ENCODE results near the gene BAHCC1.
"Not testable (repeated sequence)": the region's sequence is repeated elsewhere in the genome, so short reads cannot be mapped to it uniquely, and the experiment has no call there.

BAHCC1 gene

GRCh38 chr17:81394921-81395599 is at the start of gene BAHCC1:
BAHCC1 (plus strand) TSS chr17:81395457; CDS start chr17:81399740, 4,283 bp downstream.
- no peaks in the 10 kb centered on the region for H3K36me3 ChIP-seq (ENCODE audit: control insufficient read depth, insufficient read depth, low read length, severe bottlenecking)
- peak; percentile 100 for DNase-seq (ENCODE audit: low read depth)
- no peaks in the 10 kb centered on the region for H3K9me3 ChIP-seq (ENCODE audit: control insufficient read depth, low read length)
- peak within 1 kb of the TSS; percentile 90 for H3K4me3 ChIP-seq (ENCODE audit: low read length)
- H3K9ac ChIP-seq (ENCODE audit: low read length) = peak within 1 kb of the TSS; percentile 97
- no peaks in the 10 kb centered on the region for H3K27me3 ChIP-seq (replicated peaks; ENCODE audit: control insufficient read depth, insufficient read depth, low read length)
- H3K4me1 ChIP-seq (ENCODE audit: control insufficient read depth, insufficient read depth, low read length) = peaks cover 29% of the 10 kb centered on the region

- peak overlapping the region; percentile 92 for H3K9ac ChIP-seq (ENCODE audit: low read length)
- peak; percentile 99 for DNase-seq (ENCODE audit: low read depth)
- no peaks in the 10 kb centered on the region for H3K27me3 ChIP-seq (replicated peaks; ENCODE audit: control insufficient read depth, insufficient read depth, low read length)
Observed at GRCh38 chr17:81346090-81346907, 49.0 kb upstream of the BAHCC1 start.

GRCh38 chr17:81346908-81347349 is 48.3 kb upstream of the BAHCC1 start:
- H3K9me3 ChIP-seq (ENCODE audit: control insufficient read depth, low read length) = no peaks in the 10 kb centered on the region
- peaks cover 9% of the 10 kb centered on the region for H3K4me1 ChIP-seq (ENCODE audit: control insufficient read depth, insufficient read depth, low read length)
- no peaks in the 10 kb centered on the region for H3K36me3 ChIP-seq (ENCODE audit: control insufficient read depth, insufficient read depth, low read length, severe bottlenecking)
- H3K4me3 ChIP-seq (ENCODE audit: low read length) = peak overlapping the region; percentile 88
- H3K27me3 ChIP-seq (replicated peaks; ENCODE audit: control insufficient read depth, insufficient read depth, low read length) = no peaks in the 10 kb centered on the region
- peak overlapping the region; percentile 92 for H3K9ac ChIP-seq (ENCODE audit: low read length)
- DNase-seq (ENCODE audit: low read depth) = no peak

More at GRCh38 chr17:81346090-81346907, 49.0 kb upstream of the BAHCC1 start:
- Histone ChIP-seq H3K4me3 (ENCODE audit: low read length) (peak overlapping the region; percentile 88), H3K9me3 (ENCODE audit: control insufficient read depth, low read length) (no peaks in the 10 kb centered on the region), H3K36me3 (ENCODE audit: control insufficient read depth, insufficient read depth, low read length, severe bottlenecking) (no peaks in the 10 kb centered on the region), H3K4me1 (ENCODE audit: control insufficient read depth, insufficient read depth, low read length) (peaks cover 11% of the 10 kb centered on the region)

- H3K4me1 ChIP-seq (ENCODE audit: control insufficient read depth, insufficient read depth, low read length) = peaks cover 9% of the 10 kb centered on the region
- H3K9me3 ChIP-seq (ENCODE audit: control insufficient read depth, low read length) = no peaks in the 10 kb centered on the region
- no peaks in the 10 kb centered on the region for H3K36me3 ChIP-seq (ENCODE audit: control insufficient read depth, insufficient read depth, low read length, severe bottlenecking)
- H3K9ac ChIP-seq (ENCODE audit: low read length) = peak overlapping the region; percentile 92
- no peaks in the 10 kb centered on the region for H3K27me3 ChIP-seq (replicated peaks; ENCODE audit: control insufficient read depth, insufficient read depth, low read length)
- DNase-seq (ENCODE audit: low read depth) = no peak
- H3K4me3 ChIP-seq (ENCODE audit: low read length) = no peak overlapping the region
Observed at GRCh38 chr17:81347437-81347836, 47.8 kb upstream of the BAHCC1 start.

GRCh38 chr17:81348097-81349055 is 46.9 kb upstream of the BAHCC1 start:
- DNase-seq (ENCODE audit: low read depth) = no peak
- Histone ChIP-seq H3K4me3 (ENCODE audit: low read length) (no peak overlapping the region), H3K36me3 (ENCODE audit: control insufficient read depth, insufficient read depth, low read length, severe bottlenecking) (no peaks in the 10 kb centered on the region), H3K9ac (ENCODE audit: low read length) (no peak overlapping the region), H3K4me1 (ENCODE audit: control insufficient read depth, insufficient read depth, low read length) (peaks cover 9% of the 10 kb centered on the region), H3K9me3 (ENCODE audit: control insufficient read depth, low read length) (no peaks in the 10 kb centered on the region), H3K27me3 (replicated peaks; ENCODE audit: control insufficient read depth, insufficient read depth, low read length) (no peaks in the 10 kb centered on the region)

- H3K9ac ChIP-seq (ENCODE audit: low read length) = no peak overlapping the region
- no peak overlapping the region for H3K4me3 ChIP-seq (ENCODE audit: low read length)
- DNase-seq (ENCODE audit: low read depth) = no peak
Observed at GRCh38 chr17:81349397-81350319, 45.6 kb upstream of the BAHCC1 start.

GRCh38 chr17:81350320-81350890 is 44.9 kb upstream of the BAHCC1 start:
- H3K27me3 ChIP-seq (replicated peaks; ENCODE audit: control insufficient read depth, insufficient read depth, low read length) = no peaks in the 10 kb centered on the region
- no peak overlapping the region for H3K9ac ChIP-seq (ENCODE audit: low read length)
- H3K4me1 ChIP-seq (ENCODE audit: control insufficient read depth, insufficient read depth, low read length) = peaks cover 9% of the 10 kb centered on the region
- no peaks in the 10 kb centered on the region for H3K36me3 ChIP-seq (ENCODE audit: control insufficient read depth, insufficient read depth, low read length, severe bottlenecking)
- no peak overlapping the region for H3K4me3 ChIP-seq (ENCODE audit: low read length)
- DNase-seq (ENCODE audit: low read depth) = no peak
- no peaks in the 10 kb centered on the region for H3K9me3 ChIP-seq (ENCODE audit: control insufficient read depth, low read length)

More at GRCh38 chr17:81349397-81350319, 45.6 kb upstream of the BAHCC1 start:
- peaks cover 9% of the 10 kb centered on the region for H3K4me1 ChIP-seq (ENCODE audit: control insufficient read depth, insufficient read depth, low read length)
- no peaks in the 10 kb centered on the region for H3K9me3 ChIP-seq (ENCODE audit: control insufficient read depth, low read length)
- H3K27me3 ChIP-seq (replicated peaks; ENCODE audit: control insufficient read depth, insufficient read depth, low read length) = no peaks in the 10 kb centered on the region
- H3K36me3 ChIP-seq (ENCODE audit: control insufficient read depth, insufficient read depth, low read length, severe bottlenecking) = no peaks in the 10 kb centered on the region

GRCh38 chr17:81351329-81352052 is 43.8 kb upstream of the BAHCC1 start:
- H3K4me3 ChIP-seq (ENCODE audit: low read length); H3K9ac ChIP-seq (ENCODE audit: low read length); H3K36me3 ChIP-seq (ENCODE audit: control insufficient read depth, insufficient read depth, low read length, severe bottlenecking); H3K9me3 ChIP-seq (ENCODE audit: control insufficient read depth, low read length); DNase-seq (ENCODE audit: low read depth); H3K27me3 ChIP-seq (replicated peaks; ENCODE audit: control insufficient read depth, insufficient read depth, low read length); H3K4me1 ChIP-seq (ENCODE audit: control insufficient read depth, insufficient read depth, low read length): not testable (repeated sequence)

GRCh38 chr17:81352056-81352455 is 43.2 kb upstream of the BAHCC1 start:
- not testable (repeated sequence) for DNase-seq (ENCODE audit: low read depth); H3K9me3 ChIP-seq (ENCODE audit: control insufficient read depth, low read length); H3K4me3 ChIP-seq (ENCODE audit: low read length); H3K27me3 ChIP-seq (replicated peaks; ENCODE audit: control insufficient read depth, insufficient read depth, low read length); H3K9ac ChIP-seq (ENCODE audit: low read length); H3K36me3 ChIP-seq (ENCODE audit: control insufficient read depth, insufficient read depth, low read length, severe bottlenecking); H3K4me1 ChIP-seq (ENCODE audit: control insufficient read depth, insufficient read depth, low read length)

All from adipocyte (in vitro differentiated cells).